Ovary (tissue), 9 donors: ENCODE data around the gene POLR1C. TPM values are rescaled to one million over a fixed set of nuclear protein-coding genes. Genes with fewer than 3 reads are reported as not detected.

Source experiments
- DNase-seq, 5 donors: peaks; one replicate each; pipeline ENCODE4 v3.0.0-alpha.2; 2019 to 2020
- H3K27ac ChIP-seq, 2 donors: fragments of 200-600 bp; one replicate each; pipeline versions ENCODE4 v1.5.1 to v1.8.0; 2019 to 2022
- H3K27me3 ChIP-seq: fragments of 200-600 bp; one replicate; pipeline ENCODE4 v1.8.0; 2022
- H3K36me3 ChIP-seq: fragments of 200-600 bp; sonication (generic); one replicate; pipeline ENCODE4 v1.5.1; 2019
- H3K4me1 ChIP-seq: one replicate; pipeline ENCODE4 v1.8.1; 2013; ENCODE audit warnings: mild to moderate bottlenecking, moderate library complexity; ENCODE audit not compliant: insufficient read depth
- H3K4me3 ChIP-seq: fragments of 200-600 bp; sonication (generic); one replicate; pipeline ENCODE4 v1.5.1; 2017
- H3K9me3 ChIP-seq, 2 donors: fragments of 200-600 bp in 1 of 2; sonication (generic) in 1 of 2; one replicate each; pipeline versions ENCODE4 v1.5.1 to v1.8.1; 2013 to 2019; ENCODE audit warnings: mild to moderate bottlenecking in 1 of 2, moderate library complexity in 1 of 2
- CTCF ChIP-seq, 3 donors: fragments of 450-650 bp in 2 of 3; fragments of 200-600 bp in 1 of 3; IDR thresholded peaks; one replicate each; pipeline versions ENCODE4 v1.5.1 to v1.8.0; 2016 to 2022; ENCODE audit warnings: antibody characterized with exemption in 3 of 3, mild to moderate bottlenecking in 1 of 3
- EP300 ChIP-seq: sonication (generic); formaldehyde crosslinking; IDR thresholded peaks from one replicate; pipeline ENCODE4 v1.6.1; 2017; ENCODE audit warnings: antibody characterized with exemption
- POLR2A ChIP-seq: fragments of 450-650 bp; IDR thresholded peaks from one replicate; pipeline ENCODE4 v1.6.1; 2017; ENCODE audit warnings: antibody characterized with exemption, mild to moderate bottlenecking, moderate library complexity
- WGBS, 3 donors: extraction: QIAGEN DNeasy Blood & Tissue Kit in 1 of 3; methylation state at CpG; one replicate each; pipeline versions ENCODE4 v1.1.5 to v1.1.7; 2013 to 2017; 5-methylcytosine and 5-hydroxymethylcytosine counted together
- intact Hi-C, 4 donors: fragments of 100-400 bp; cut with DNase I; formaldehyde crosslinking; loops; one replicate each; pipeline versions ENCODE4 v1.11.0 to v1.15.1; 2022 to 2023
- polyA plus RNA-seq, 2 donors: library from polyadenylated mRNA; stranded (reverse); fragments of 200-250 nt in 1 of 2; fragments of 350-450 nt in 1 of 2; fragmentation: Illumina TruSeq in 1 of 2; extraction: RNeasy Lipid Tissue Mini Kit (QIAGEN cat#74804) in 1 of 2; gene quantifications; one replicate each; pipeline ENCODE4 v1.2.3, GENCODE V29; 2013 to 2014
- total RNA-seq, 7 donors: library from RNA; depleted of rRNA in 2 of 7; stranded (reverse); fragments of >200 nt in 2 of 7; fragmentation: NEBNext Ultra II Directional in 3 of 7; extraction: Animal tissue kit (Norgen Biotek cat#: 25700) in 3 of 7; gene quantifications; one replicate each; pipeline versions ENCODE4 v1.1.0 to v1.2.4, GENCODE V29; 2016 to 2023
- donor health status: DM: no; HTN: no; CAD: no; lungs with moderate emphysema.
- donor health status: DM: no; HTN: no; CAD: no.
- donor health status: Bipolar disorder and iron deficiency.
- donor health status: DM: yes; HTN: yes; CAD: no.
- donor health status: DM: no; HTN: no; CAD: no.
- donor health status: DM: yes; HTN: yes; CAD: no.

POLR1C gene
- total and polyA plus RNA-seq, 9 donors, result 18.1 to 48.6 (median 32.0) TPM

GRCh38 chr6:43515808-43516207 is 1.1 kb upstream of the POLR1C start:
- Histone ChIP-seq H3K27ac (no peak overlapping the region), H3K27me3 (no peaks in the 10 kb centered on the region), H3K4me3 (peak overlapping the region; percentile 61), H3K4me1 (peaks cover 14% of the 10 kb centered on the region), H3K9me3 (no peaks in the 10 kb centered on the region), H3K36me3 (no peaks in the 10 kb centered on the region)
- TF ChIP-seq CTCF (IDR thresholded peaks at IDR 0.05) (no peak), POLR2A (no peak), EP300 (no peak)
- no peak for DNase-seq
- 58 to 68% (median 61%) methylated on average over 9 of the region's 9 CpGs for WGBS, 3 donors
- intact Hi-C loops, result no loop called here

- Histone ChIP-seq H3K4me1 (peaks cover 13% of the 10 kb centered on the region), H3K36me3 (no peaks in the 10 kb centered on the region), H3K27ac (peak overlapping the region; percentile 51 to 54), H3K27me3 (no peaks in the 10 kb centered on the region), H3K4me3 (peak overlapping the region; percentile 61), H3K9me3 (no peaks in the 10 kb centered on the region)
- 0 to 1% (median 0%) methylated on average over 10 of the region's 10 CpGs for WGBS, 3 donors
- TF ChIP-seq EP300, result no peak
- TF ChIP-seq POLR2A, result no peak
- no peak for TF ChIP-seq CTCF (IDR thresholded peaks at IDR 0.05)
- intact Hi-C loops, result no loop called here
- DNase-seq, result no peak
Observed at GRCh38 chr6:43516367-43516696, 557 bp upstream of the POLR1C start.

- DNase-seq, result no peak
- peaks cover 13% of the 10 kb centered on the region for H3K4me1 ChIP-seq
- no peak overlapping the region for H3K27ac ChIP-seq
- no peaks in the 10 kb centered on the region for H3K36me3 ChIP-seq
- H3K4me3 ChIP-seq, result peak overlapping the region; percentile 61
- TF ChIP-seq EP300 (no peak), POLR2A (no peak), CTCF (IDR thresholded peaks at IDR 0.05) (no peak)
- 1 to 3% (median 2%) methylated on average over 10 of the region's 10 CpGs for WGBS, 3 donors
- intact Hi-C loops, result no loop called here
- no peaks in the 10 kb centered on the region for H3K9me3 ChIP-seq
- no peaks in the 10 kb centered on the region for H3K27me3 ChIP-seq
Observed at GRCh38 chr6:43517505-43518357, 842 bp downstream of the POLR1C start.

- Histone ChIP-seq H3K9me3 (no peaks in the 10 kb centered on the region), H3K4me1 (peaks cover 13% of the 10 kb centered on the region), H3K4me3 (no peak overlapping the region), H3K36me3 (no peaks in the 10 kb centered on the region), H3K27ac (no peak overlapping the region), H3K27me3 (no peaks in the 10 kb centered on the region)
- intact Hi-C loops, result no loop called here
- 67 to 81% (median 71%) methylated on average over 8 of the region's 8 CpGs for WGBS, 3 donors
- DNase-seq, result no peak
- TF ChIP-seq POLR2A, result no peak
- TF ChIP-seq CTCF (IDR thresholded peaks at IDR 0.05), result no peak
Observed at GRCh38 chr6:43520097-43520496, 3.2 kb downstream of the POLR1C start.
